ENCODE measurements around the gene BRAT1.

The BRAT1 gene

GRCh38 chr7:2523461-2523936, 31.8 kb downstream of the BRAT1 start:
- no peak for DNase-seq (ENCODE audit: low read depth in 2 of 2)

DNA sequence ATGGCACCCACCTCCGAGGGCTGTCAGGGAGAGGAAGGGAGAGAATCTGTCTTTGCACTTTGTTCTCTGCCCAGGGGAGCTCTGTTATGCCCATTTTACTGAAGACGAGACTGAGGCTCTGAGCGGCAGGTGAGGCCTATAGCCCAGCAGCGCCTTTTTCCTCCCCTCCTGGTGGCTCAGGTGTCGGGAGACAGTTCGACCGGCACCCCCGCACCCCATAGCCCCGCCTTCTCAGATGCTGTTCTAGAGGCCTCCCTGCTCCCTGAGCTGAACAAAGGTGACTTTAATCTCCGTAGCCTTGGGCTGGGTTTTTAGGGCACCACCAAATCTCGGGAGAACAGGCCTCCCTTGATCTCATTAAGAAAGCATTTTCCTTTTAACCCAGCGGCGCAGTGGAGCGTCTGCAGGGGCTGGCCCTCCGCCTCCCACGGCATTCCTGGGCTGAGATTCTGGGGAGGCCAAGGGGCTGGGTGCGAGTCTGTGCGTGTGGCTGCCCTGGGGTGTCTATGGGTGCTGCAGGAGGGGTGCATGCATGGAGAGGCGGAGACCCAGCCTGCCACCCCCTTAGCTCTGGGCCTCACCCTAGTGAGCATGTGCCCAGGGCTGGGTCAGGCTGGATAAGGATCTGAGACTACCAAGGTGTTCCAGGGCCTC, 32.4 kb downstream of the BRAT1 start:
- DNase-seq (ENCODE audit: low read depth in 2 of 2): no peak

DNA sequence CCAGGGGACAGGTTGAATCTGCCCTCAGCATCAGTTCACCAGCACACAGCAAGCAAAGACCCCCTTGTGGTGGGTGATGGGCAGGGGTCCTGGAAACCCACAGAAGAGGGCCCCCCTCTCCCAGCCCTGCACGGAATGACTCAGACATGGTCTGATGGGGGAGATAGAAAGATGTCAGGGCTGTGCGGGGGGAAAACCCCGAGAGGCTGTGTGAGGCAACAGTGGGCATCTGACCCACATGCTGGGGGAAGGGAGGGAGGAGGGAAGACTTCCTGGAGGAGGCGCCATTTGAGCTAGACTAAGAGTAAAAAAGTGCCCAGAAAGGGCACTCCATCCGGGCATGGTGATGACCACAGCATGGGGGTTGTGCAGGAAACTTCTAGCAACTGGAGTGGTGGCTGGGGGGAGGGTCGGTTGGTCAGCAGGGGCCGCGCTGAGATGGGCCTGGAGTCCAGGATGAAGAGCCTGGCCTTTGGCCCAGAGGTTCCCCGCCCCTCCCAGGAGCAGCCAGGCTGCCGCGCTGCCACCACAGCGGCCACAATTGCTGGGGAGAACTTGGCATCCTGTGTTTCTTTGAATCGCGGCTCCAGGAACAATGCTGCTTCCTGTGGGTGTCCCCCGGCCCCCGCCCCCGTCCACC, 33.3 kb downstream of the BRAT1 start:
- peak in 1 of 2 donors; percentile 44 for DNase-seq (ENCODE audit: low read depth in 2 of 2)

DNA sequence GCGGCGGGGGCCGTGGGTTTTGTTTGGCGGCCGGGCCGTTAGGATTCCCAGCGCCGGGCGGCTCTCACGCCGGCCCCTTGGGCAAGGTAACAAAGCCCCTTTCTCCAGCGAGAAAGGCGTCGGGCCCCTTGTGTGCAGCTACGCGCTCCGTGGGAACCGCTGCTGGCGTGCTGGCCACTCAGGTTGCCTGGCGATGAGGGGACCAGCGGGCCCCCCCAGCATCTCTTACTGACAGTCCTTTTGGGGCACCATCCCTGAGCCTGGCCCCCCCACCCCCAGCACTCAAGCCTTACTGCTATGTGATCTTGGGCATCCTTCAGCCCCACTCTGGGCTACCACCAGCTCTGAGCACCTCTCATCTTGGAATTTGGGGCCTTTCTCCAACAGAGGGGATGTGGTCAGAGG, 34.0 kb downstream of the BRAT1 start:
- DNase-seq (ENCODE audit: low read depth in 2 of 2): no peak

- DNase-seq (ENCODE audit: low read depth in 2 of 2): no peak
These were observed 34.5 kb downstream of the BRAT1 start for GRCh38 chr7:2520761-2521290.

DNA sequence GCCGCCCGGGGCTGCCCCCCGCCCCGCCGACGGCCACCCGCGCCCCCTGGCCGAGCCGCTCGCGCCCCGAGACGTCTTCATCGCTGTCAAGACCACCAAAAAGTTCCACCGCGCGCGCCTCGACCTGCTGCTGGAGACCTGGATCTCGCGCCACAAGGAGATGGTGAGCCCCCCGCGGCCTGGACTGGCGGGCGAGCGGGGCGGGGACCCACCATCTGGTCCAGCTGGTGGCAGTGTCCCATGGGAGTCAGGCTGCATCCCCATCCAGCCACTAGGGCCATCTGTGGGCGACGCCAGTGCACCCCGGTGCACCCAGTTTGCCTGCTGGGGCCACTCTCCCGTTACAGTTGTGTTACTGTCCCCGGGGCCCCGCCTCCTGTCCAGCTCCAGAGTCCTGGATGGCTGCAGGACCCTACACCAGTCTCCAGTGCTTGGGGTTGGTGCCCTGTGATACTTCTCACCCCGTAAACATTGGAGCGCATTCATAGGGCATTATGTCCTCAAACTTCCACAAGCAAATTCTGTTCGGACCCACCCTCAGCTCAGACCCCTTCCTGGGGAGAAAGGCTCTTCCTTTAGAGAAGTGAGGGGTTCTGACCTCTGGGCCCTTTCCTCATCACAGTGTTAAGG, 35.1 kb downstream of the BRAT1 start:
- no peak for DNase-seq (ENCODE audit: low read depth in 2 of 2)

DNA sequence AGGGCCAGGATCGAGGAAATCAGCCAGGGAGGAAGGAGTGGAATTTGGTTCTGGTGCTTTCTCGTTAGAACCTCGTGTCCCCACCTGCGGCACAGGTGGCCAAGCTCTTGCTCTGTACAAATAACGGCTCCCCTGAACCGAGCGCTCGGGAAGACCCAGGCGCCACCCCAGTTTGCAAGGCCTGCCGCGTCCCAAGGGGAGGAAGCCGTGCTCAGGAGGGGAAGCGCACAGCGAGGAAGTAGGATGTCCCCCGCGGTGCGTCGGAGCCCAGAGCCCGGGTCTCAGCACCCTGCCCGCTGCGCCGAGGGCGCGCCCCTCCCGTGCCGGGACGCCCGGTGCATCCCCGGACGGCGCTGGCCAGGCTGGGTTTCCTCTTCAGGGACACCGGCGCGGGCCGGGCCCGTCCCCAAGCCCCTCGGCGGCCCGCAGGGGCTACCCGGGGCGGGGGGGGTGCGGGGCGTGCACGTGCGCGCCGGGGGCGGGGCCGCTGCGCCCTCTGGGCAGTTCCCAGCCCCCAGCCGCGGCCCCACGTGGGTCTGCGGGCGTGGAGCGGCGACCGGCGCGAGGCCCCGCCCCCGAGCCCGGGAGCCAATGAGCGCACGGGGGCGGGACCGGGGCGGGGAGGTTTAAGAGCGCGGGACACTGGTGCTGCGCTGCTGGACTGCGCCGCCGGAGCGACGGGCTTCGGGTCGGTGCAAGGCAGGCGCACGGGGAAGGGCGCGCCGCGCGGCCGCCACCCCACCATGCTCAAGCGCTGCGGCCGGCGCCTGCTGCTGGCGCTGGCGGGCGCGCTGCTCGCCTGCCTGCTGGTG, 36.0 kb downstream of the BRAT1 start, which contains the start of gene LFNG:
TSS of gene LFNG (plus strand) at position 656 of the 812 bp plus-strand sequence. CDS start at position 744, 88 bp downstream.
- DNase-seq (ENCODE audit: low read depth in 2 of 2): peak; percentile 69 to 74

DNA sequence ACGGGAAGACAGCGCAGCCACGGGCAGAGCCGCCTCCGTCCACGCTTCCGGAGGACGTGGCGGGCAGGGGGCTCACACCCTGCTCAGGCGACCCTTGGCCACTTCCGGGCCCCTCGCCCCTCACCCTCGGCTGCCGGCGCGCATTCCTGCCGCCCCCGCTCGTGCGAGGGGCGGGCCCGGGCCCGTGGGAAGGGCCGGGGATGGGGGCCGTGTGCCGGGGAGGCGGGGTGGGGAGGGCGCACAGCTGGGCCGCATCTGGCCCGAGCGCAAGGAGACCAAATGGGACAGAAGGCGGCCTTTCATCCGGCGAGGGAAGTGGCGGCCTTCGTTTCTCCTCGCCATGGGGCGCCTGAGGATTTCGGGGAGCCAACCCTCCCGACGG, 36.6 kb downstream of the BRAT1 start:
- DNase-seq (ENCODE audit: low read depth in 2 of 2): no peak

DNA sequence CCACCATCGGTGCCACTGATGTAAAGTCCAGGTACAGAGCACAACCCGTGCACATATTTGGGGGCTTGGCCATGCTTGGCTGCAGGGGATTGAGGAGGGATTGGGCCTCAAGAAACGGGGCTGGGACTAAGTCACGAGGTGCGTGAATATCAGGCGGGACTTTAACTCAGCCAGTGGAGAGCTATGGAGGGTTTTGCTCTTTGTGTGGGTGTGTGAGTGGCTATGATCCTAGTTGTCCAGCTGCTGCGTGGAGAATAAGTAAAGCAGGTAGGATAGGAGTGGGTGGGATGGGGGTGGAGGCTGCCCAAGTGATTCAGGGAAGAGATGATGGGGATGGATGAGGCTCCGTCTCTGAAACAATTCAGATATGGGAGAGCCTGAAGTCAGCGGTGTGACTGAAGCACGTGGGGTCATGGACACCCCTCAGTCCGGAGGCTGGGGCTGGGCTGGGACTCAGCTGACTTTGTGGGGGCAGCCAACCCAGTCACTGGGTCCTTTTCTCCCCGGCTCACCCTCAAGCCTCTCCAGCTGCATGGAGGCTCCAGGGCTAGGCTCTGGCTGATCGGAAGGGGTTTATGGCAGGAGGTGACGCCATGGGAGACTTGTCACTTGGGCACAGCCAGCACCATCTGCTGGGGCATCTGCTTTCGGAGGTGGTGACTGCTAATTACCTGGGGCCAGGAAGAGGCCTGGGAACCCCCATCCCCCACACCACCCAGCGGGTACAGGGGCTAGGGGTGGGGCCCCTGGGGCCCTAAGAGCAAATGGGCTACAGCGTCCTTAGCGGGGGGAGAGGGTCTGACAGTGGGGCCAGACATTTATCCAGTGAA, 37.4 kb downstream of the BRAT1 start:
- no peak for DNase-seq (ENCODE audit: low read depth in 2 of 2)

DNA sequence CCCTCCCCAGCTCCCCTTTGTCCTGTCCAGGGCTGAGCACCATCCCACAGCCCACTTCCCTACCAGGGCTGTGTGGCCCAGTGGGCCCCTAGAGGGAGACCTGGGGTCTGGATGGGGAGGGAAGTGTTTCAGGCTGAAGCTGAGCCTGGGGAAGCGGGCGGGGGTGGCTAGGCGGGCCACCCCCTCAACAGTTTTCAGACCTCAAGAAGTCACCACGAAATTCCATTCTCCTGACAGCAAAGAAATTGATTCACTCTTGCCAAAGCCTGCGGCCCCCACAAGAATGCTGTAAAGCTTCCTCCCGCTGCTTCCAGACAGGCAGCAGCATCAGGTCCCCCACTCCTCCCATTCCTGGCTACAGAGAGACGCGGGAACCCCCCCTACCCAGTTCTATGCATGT, 38.3 kb downstream of the BRAT1 start:
- DNase-seq (ENCODE audit: low read depth in 2 of 2): no peak

DNA sequence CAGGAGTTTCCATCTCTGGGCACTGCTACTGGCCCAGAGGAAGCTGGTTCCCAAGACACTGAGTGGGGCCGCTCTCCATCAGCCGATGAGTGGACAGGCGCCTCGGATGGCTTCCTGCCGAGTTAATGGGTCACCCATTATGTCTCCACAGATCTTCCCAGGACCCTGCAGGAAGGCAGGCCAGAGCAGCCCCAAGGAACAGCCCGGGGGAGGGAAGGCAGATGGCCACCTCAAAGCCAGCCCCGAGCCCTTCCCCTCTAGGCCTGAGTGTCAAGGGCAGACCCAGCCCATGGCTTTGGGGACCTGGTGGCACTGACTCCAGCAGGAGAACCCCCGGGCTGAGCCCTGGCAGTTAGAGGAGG, 39.1 kb downstream of the BRAT1 start:
- DNase-seq (ENCODE audit: low read depth in 2 of 2): no peak

DNA sequence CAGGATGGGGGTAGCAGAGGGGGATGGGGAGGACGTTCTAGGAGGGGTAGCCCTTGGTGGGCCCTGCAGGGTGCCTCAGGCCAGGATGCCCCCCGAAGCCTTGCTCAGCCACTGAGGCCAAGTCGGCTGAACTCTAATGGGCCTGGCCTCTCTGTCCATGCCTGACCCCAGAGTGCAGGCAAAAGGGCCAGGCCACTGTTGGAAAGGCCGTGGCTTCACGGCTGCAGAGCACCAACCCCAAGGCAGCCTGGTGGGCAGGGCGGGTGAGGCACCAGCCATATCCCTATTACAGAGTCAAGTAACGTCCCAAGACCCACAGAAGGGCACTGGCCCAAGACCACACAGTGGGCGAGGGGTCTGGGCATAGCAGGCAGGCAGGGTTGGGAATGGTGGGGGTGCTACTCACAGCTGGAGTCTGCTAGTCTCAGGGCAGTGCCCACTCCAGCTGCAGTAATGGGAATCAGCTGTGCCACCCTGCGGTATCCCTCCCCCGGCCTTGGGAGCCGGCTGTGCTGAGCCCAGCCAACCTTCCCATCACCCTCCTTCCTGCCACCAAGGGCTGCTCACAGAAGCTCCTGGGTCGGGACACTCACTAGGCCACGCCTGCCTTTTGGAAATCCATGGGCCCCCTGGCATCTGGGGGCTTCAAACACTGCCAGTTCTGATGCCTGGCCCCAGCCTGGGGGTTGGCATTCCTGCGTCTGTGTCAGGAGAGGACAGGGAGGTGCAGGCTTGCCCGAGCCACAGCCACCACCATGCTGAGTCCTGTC, 39.7 kb downstream of the BRAT1 start:
- DNase-seq (ENCODE audit: low read depth in 2 of 2): no peak

GRCh38 chr7:2514473-2515423, 40.6 kb downstream of the BRAT1 start:
- DNase-seq (ENCODE audit: low read depth in 2 of 2): no peak

GRCh38 chr7:2513702-2514101, 41.6 kb downstream of the BRAT1 start:
- no peak for DNase-seq (ENCODE audit: low read depth in 2 of 2)

DNA sequence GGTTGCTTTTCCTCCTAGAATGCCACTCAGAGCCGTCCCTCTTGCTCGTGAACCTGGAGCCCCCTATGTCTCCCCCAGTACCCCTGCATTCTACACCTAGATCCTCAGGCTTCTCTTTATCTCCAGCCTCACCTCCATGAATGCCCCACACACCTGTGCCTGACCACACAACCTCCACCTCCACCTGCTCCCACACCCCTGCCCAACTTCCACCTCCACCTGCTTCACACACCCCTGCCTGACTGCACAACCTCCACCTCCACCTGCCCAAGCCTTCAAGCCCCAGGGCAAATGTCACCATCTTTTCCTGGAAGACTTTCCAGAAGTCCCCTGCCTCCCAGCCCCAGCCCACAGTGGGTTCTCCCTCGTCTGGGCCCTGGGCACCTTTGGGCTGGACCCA, 42.6 kb downstream of the BRAT1 start:
- DNase-seq (ENCODE audit: low read depth in 2 of 2): no peak

- DNase-seq (ENCODE audit: low read depth in 2 of 2): no peak
These were observed 43.1 kb downstream of the BRAT1 start for GRCh38 chr7:2512179-2512661.

DNA sequence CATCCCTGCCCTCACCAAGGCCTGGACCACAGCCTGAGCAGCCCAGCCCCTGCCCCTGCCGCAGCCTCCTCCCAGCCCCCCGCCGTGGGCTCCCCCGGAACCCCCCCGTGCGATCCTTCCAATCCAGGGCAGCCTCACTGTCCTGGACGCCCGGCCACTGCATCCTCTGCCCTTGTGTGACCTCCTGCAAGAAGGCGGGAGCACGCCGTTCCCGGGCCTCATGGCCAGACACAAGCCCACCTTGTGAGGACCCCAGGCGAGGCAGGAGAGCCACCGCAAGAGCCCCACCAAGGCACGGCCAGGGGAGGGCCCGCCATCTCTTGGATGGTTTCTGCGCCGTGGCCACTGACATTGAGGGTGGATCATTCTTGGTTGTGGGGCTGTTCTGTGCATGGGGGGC, 43.6 kb downstream of the BRAT1 start:
- DNase-seq (ENCODE audit: low read depth in 2 of 2): no peak

- DNase-seq (ENCODE audit: low read depth in 2 of 2): no peak
These were observed 44.2 kb downstream of the BRAT1 start for GRCh38 chr7:2510909-2511768.

All from stimulated activated CD8-positive, alpha-beta memory T cell treated with anti-CD3 and anti-CD28 coated beads, Interleukin-7, amount 100 ng/mL, for 1 hour (primary cell).